ENCODE results near the gene HEG1. TPM values are rescaled to one million over a fixed set of nuclear protein-coding genes. Genes with fewer than 3 reads are reported as not detected.
"Not testable (repeated sequence)": the region's sequence is repeated elsewhere in the genome, so short reads cannot be mapped to it uniquely, and the experiment has no call there.

HEG1 gene
- total RNA-seq, 4 donors from 2014 or later: 13.6 to 22.7 (median 16.8) TPM

GRCh38 chr3:124960698-124961097, 95.1 kb downstream of the HEG1 start:
- WGBS, 2 donors: 77 to 82% methylated on average over 5 of the region's 5 CpGs
- TF ChIP-seq CTCF (IDR thresholded peaks at IDR 0.05) (no peak), POLR2A (IDR thresholded peaks at IDR 0.05) (no peak)
- intact Hi-C loops (cut with DNase I; ENCODE audit: low total_unique reads): no loop called here
- H3K4me3 ChIP-seq (ENCODE audit: low read depth, poor library complexity, severe bottlenecking): no peak overlapping the region
- no peak for DNase-seq (ENCODE audit: low spot score in 2 of 2)

- no peak overlapping the region for H3K4me3 ChIP-seq (ENCODE audit: low read depth, poor library complexity, severe bottlenecking)
- intact Hi-C loops (cut with DNase I; ENCODE audit: low total_unique reads): no loop called here
- no peak for TF ChIP-seq CTCF (IDR thresholded peaks at IDR 0.05)
- TF ChIP-seq POLR2A (IDR thresholded peaks at IDR 0.05): no peak
- 41 to 51% methylated on average over 3 of the region's 3 CpGs for WGBS, 2 donors
- no peak for DNase-seq (ENCODE audit: low spot score in 2 of 2)
Observed at GRCh38 chr3:124960105-124960504, 95.7 kb downstream of the HEG1 start.

GRCh38 chr3:124957951-124958350, 97.8 kb downstream of the HEG1 start:
- WGBS, 2 donors: 93 to 94% methylated on average over 4 of the region's 4 CpGs
- intact Hi-C loops (cut with DNase I; ENCODE audit: low total_unique reads); H3K4me3 ChIP-seq (ENCODE audit: low read depth, poor library complexity, severe bottlenecking); DNase-seq (ENCODE audit: low spot score in 2 of 2): not testable (repeated sequence)

- no peak overlapping the region for H3K4me3 ChIP-seq (ENCODE audit: low read depth, poor library complexity, severe bottlenecking)
- DNase-seq (ENCODE audit: low spot score in 2 of 2): no peak
- intact Hi-C loops (cut with DNase I; ENCODE audit: low total_unique reads): no loop called here
- WGBS, 2 donors: 52 to 60% methylated on average over 5 of the region's 5 CpGs
- TF ChIP-seq CTCF (IDR thresholded peaks at IDR 0.05) (no peak), POLR2A (IDR thresholded peaks at IDR 0.05) (no peak)
Observed at GRCh38 chr3:124952282-124952855, 103.4 kb downstream of the HEG1 start.

- intact Hi-C loops (cut with DNase I; ENCODE audit: low total_unique reads): no loop called here
- DNase-seq (ENCODE audit: low spot score in 2 of 2): no peak
- no peak for TF ChIP-seq POLR2A (IDR thresholded peaks at IDR 0.05)
- TF ChIP-seq CTCF (IDR thresholded peaks at IDR 0.05): no peak
- 73 to 74% methylated on average over 8 of the region's 8 CpGs for WGBS, 2 donors
- no peak overlapping the region for H3K4me3 ChIP-seq (ENCODE audit: low read depth, poor library complexity, severe bottlenecking)
Observed at GRCh38 chr3:124951511-124952281, 104.1 kb downstream of the HEG1 start.

GRCh38 chr3:124950026-124950425, 105.8 kb downstream of the HEG1 start:
- no peak for DNase-seq (ENCODE audit: low spot score in 2 of 2)
- 79 to 81% methylated on average over 3 of the region's 3 CpGs for WGBS, 2 donors
- H3K4me3 ChIP-seq (ENCODE audit: low read depth, poor library complexity, severe bottlenecking): no peak overlapping the region
- TF ChIP-seq POLR2A (IDR thresholded peaks at IDR 0.05): no peak
- no peak for TF ChIP-seq CTCF (IDR thresholded peaks at IDR 0.05)
- intact Hi-C loops (cut with DNase I; ENCODE audit: low total_unique reads): no loop called here

All from lower leg skin (tissue), 4 donors.